GM13977 (cell line): ENCODE data around the gene TPD52L1.
"Not testable (repeated sequence)": the region's sequence is repeated elsewhere in the genome, so short reads cannot be mapped to it uniquely, and the experiment has no call there.

Experiments used
- DNase-seq: peaks from one replicate; pipeline ENCODE4 v3.0.0; 2012; ENCODE audit warnings: low spot score
- CTCF ChIP-seq: IDR thresholded peaks from 2 replicates; pipeline ENCODE4 v1.5.1; 2012; ENCODE audit warnings: mild to moderate bottlenecking, control low read depth; ENCODE audit not compliant: insufficient read depth; ENCODE audit errors: extremely low read depth, missing control alignments
- in situ Hi-C: fragments of 300-500 bp; cut with MboI; formaldehyde crosslinking; loops from one replicate; pipeline ENCODE4 v1.12.0; 2022; ENCODE audit warnings: low sequenced_read_pairs, low pct_unique_long_range_greater_than_20kb, mixed read lengths, inconsistent platforms; ENCODE audit not compliant: unreplicated experiment

The TPD52L1 gene

GRCh38 chr6:125121894-125122293, 31.7 kb upstream of the TPD52L1 start:
- no peak for TF ChIP-seq CTCF
- DNase-seq: no peak
- in situ Hi-C loops: no loop called here

GRCh38 chr6:125123051-125123450, 30.5 kb upstream of the TPD52L1 start:
- no peak for DNase-seq
- TF ChIP-seq CTCF: no peak
- in situ Hi-C loops: no loop called here

- no peak for TF ChIP-seq CTCF
- no peak for DNase-seq
- in situ Hi-C loops: no loop called here
These were observed 30.0 kb upstream of the TPD52L1 start for GRCh38 chr6:125123468-125124048.

- TF ChIP-seq CTCF: no peak
- no peak for DNase-seq
- in situ Hi-C loops: no loop called here
These were observed 29.4 kb upstream of the TPD52L1 start for GRCh38 chr6:125124049-125124669.

- DNase-seq, in situ Hi-C loops: not testable (repeated sequence)
These were observed 27.7 kb upstream of the TPD52L1 start for GRCh38 chr6:125125856-125126255.

GRCh38 chr6:125129354-125129753, 24.2 kb upstream of the TPD52L1 start:
- TF ChIP-seq CTCF: no peak
- in situ Hi-C loops: no loop called here
- DNase-seq: no peak

GRCh38 chr6:125132058-125132457, 21.5 kb upstream of the TPD52L1 start:
- DNase-seq: no peak
- in situ Hi-C loops: no loop called here

More at GRCh38 chr6:125132058-125132457, 21.5 kb upstream of the TPD52L1 start:
- TF ChIP-seq CTCF: no peak
